ENCODE measurements around the gene CLDN19. TPM values are rescaled to one million over a fixed set of nuclear protein-coding genes. Genes with fewer than 3 reads are reported as not detected.

Gene CLDN19
- polyA plus RNA-seq, 1 donor from 2014 or later = not detected

DNA sequence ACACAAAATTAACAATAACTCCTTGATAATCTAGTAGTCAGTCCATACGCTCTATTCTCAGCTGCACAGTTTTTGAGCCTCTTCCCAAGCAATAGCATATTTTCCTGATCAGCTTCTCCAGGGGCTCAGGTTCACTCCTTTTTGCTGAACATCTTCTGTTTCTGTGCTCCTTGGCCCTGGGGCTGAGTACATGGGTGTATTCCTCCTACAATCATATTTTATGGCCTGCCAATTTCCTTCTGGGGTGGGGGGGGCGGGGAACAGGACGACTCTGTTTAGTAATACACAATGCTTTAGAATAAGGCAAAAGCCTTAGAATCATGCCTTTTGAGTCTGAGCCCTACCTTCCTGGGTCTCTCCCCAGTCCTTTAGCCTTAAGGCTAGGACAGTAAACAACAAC, 8.5 kb downstream of the CLDN19 start:
- no peaks in the 10 kb centered on the region for H4K20me1 ChIP-seq (ENCODE audit: insufficient read depth)
- H3K9me3 ChIP-seq (ENCODE audit: low read length) = no peaks in the 10 kb centered on the region
- no peaks in the 10 kb centered on the region for H3K27me3 ChIP-seq (ENCODE audit: insufficient read depth, low read depth, low read length)
- no peaks in the 10 kb centered on the region for H3F3A ChIP-seq (ENCODE audit: insufficient read depth, low read length, poor library complexity, severe bottlenecking)
- H3K27ac ChIP-seq (ENCODE audit: low read length) = no peak overlapping the region
- H3K4me3 ChIP-seq (ENCODE audit: low read length) = no peak overlapping the region
- no peaks in the 10 kb centered on the region for H3K36me3 ChIP-seq (ENCODE audit: insufficient read depth, low read length)
- H3K4me2 ChIP-seq (ENCODE audit: low read length) = no peak overlapping the region
- no peak overlapping the region for H2AFZ ChIP-seq (ENCODE audit: low read depth, low read length)
- TF ChIP-seq POLR2AphosphoS5 (IDR thresholded peaks at IDR 0.05) (no peak), TAF1 (IDR thresholded peaks at IDR 0.05; ENCODE audit: low read depth) (no peak), MXI1 (conservative IDR thresholded peaks at IDR 0.05; ENCODE audit: poor library complexity, severe bottlenecking) (no peak), EZH2 (IDR thresholded peaks at IDR 0.05; ENCODE audit: borderline replicate concordance, insufficient read depth, low read length, poor library complexity, severe bottlenecking) (no peak), SMC3 (conservative IDR thresholded peaks at IDR 0.05; ENCODE audit: poor library complexity) (no peak), RAD21 (conservative IDR thresholded peaks at IDR 0.05) (no peak), EP300 (conservative IDR thresholded peaks at IDR 0.05; ENCODE audit: poor library complexity, severe bottlenecking) (no peak)
- TF ChIP-seq, protein P1, sequence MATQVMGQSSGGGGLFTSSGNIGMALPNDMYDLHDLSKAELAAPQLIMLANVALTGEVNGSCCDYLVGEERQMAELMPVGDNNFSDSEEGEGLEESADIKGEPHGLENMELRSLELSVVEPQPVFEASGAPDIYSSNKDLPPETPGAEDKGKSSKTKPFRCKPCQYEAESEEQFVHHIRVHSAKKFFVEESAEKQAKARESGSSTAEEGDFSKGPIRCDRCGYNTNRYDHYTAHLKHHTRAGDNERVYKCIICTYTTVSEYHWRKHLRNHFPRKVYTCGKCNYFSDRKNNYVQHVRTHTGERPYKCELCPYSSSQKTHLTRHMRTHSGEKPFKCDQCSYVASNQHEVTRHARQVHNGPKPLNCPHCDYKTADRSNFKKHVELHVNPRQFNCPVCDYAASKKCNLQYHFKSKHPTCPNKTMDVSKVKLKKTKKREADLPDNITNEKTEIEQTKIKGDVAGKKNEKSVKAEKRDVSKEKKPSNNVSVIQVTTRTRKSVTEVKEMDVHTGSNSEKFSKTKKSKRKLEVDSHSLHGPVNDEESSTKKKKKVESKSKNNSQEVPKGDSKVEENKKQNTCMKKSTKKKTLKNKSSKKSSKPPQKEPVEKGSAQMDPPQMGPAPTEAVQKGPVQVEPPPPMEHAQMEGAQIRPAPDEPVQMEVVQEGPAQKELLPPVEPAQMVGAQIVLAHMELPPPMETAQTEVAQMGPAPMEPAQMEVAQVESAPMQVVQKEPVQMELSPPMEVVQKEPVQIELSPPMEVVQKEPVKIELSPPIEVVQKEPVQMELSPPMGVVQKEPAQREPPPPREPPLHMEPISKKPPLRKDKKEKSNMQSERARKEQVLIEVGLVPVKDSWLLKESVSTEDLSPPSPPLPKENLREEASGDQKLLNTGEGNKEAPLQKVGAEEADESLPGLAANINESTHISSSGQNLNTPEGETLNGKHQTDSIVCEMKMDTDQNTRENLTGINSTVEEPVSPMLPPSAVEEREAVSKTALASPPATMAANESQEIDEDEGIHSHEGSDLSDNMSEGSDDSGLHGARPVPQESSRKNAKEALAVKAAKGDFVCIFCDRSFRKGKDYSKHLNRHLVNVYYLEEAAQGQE (IDR thresholded peaks at IDR 0.05; ENCODE audit: borderline replicate concordance) = no peak
- TF ChIP-seq, protein P2, sequence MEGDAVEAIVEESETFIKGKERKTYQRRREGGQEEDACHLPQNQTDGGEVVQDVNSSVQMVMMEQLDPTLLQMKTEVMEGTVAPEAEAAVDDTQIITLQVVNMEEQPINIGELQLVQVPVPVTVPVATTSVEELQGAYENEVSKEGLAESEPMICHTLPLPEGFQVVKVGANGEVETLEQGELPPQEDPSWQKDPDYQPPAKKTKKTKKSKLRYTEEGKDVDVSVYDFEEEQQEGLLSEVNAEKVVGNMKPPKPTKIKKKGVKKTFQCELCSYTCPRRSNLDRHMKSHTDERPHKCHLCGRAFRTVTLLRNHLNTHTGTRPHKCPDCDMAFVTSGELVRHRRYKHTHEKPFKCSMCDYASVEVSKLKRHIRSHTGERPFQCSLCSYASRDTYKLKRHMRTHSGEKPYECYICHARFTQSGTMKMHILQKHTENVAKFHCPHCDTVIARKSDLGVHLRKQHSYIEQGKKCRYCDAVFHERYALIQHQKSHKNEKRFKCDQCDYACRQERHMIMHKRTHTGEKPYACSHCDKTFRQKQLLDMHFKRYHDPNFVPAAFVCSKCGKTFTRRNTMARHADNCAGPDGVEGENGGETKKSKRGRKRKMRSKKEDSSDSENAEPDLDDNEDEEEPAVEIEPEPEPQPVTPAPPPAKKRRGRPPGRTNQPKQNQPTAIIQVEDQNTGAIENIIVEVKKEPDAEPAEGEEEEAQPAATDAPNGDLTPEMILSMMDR (IDR thresholded peaks at IDR 0.05; ENCODE audit: poor library complexity, severe bottlenecking) = no peak
- no peaks in the 10 kb centered on the region for H3K79me2 ChIP-seq (replicated peaks; ENCODE audit: insufficient read depth, low read length)
- no peak overlapping the region for H3K9ac ChIP-seq (ENCODE audit: low read length)
- no peaks in the 10 kb centered on the region for H3K9me2 ChIP-seq (ENCODE audit: insufficient read depth, low read length)

DNA sequence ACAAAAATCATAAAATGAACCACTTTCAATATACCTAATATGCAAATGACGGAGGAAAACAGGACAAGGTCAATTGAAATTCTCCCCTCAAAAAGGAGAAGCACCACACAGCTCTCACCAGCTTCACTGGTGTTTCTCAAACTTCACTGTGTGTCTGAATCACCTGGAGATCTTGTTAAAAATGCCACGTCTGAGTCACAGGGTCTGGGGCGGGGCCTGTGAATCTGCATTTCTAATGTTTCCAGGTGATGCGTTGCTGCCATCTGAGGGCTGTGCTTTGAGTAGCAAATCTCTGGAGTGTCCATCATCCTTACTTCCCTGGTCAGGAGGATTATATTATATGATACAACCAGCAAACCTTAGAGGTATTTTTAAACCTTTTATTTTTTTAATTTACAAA, 9.0 kb downstream of the CLDN19 start:
- Histone ChIP-seq H3K9me2 (ENCODE audit: insufficient read depth, low read length) (no peaks in the 10 kb centered on the region), H3K9ac (ENCODE audit: low read length) (no peak overlapping the region), H3K4me3 (ENCODE audit: low read length) (no peak overlapping the region), H3F3A (ENCODE audit: insufficient read depth, low read length, poor library complexity, severe bottlenecking) (no peaks in the 10 kb centered on the region), H3K9me3 (ENCODE audit: low read length) (no peaks in the 10 kb centered on the region), H3K4me2 (ENCODE audit: low read length) (no peak overlapping the region), H3K36me3 (ENCODE audit: insufficient read depth, low read length) (no peaks in the 10 kb centered on the region), H3K27me3 (ENCODE audit: insufficient read depth, low read depth, low read length) (no peaks in the 10 kb centered on the region), H2AFZ (ENCODE audit: low read depth, low read length) (no peak overlapping the region), H3K27ac (ENCODE audit: low read length) (no peak overlapping the region), H3K79me2 (replicated peaks; ENCODE audit: insufficient read depth, low read length) (no peaks in the 10 kb centered on the region), H4K20me1 (ENCODE audit: insufficient read depth) (no peaks in the 10 kb centered on the region)
- TF ChIP-seq POLR2AphosphoS5 (IDR thresholded peaks at IDR 0.05) (no peak), EP300 (conservative IDR thresholded peaks at IDR 0.05; ENCODE audit: poor library complexity, severe bottlenecking) (no peak), SMC3 (conservative IDR thresholded peaks at IDR 0.05; ENCODE audit: poor library complexity) (no peak), RAD21 (conservative IDR thresholded peaks at IDR 0.05) (no peak), EZH2 (IDR thresholded peaks at IDR 0.05; ENCODE audit: borderline replicate concordance, insufficient read depth, low read length, poor library complexity, severe bottlenecking) (no peak), TAF1 (IDR thresholded peaks at IDR 0.05; ENCODE audit: low read depth) (no peak), MXI1 (conservative IDR thresholded peaks at IDR 0.05; ENCODE audit: poor library complexity, severe bottlenecking) (no peak)
- TF ChIP-seq, protein P1 (IDR thresholded peaks at IDR 0.05; ENCODE audit: borderline replicate concordance) = no peak
- TF ChIP-seq, protein P2 (IDR thresholded peaks at IDR 0.05; ENCODE audit: poor library complexity, severe bottlenecking) = no peak

Measured in neural cell (in vitro differentiated cells).